Small intestine (tissue), 7 donors: ENCODE measurements around the gene ZNF526. TPM values are rescaled to one million over a fixed set of nuclear protein-coding genes. Genes with fewer than 3 reads are reported as not detected.

Experiments
- DNase-seq, 2 donors: peaks; one replicate each; pipeline versions ENCODE4 v3.0.0 to v3.0.0-alpha.2; 2013
- FAIRE-seq: peaks from 2 replicates; lab custom pipeline; 2012; peaks lifted over from hg19 to GRCh38; lab: Jason Lieb, UNC
- H3K27ac ChIP-seq, 3 donors: one replicate each; pipeline ENCODE4 v1.5.1; 2013; ENCODE audit warnings: low read length in 2 of 3, mild to moderate bottlenecking in 2 of 3, control low read depth in 1 of 3, inconsistent platforms in 1 of 3, low read depth in 1 of 3, moderate library complexity in 1 of 3
- H3K27me3 ChIP-seq, 3 donors: one replicate each; pipeline ENCODE4 v1.6.1; 2013; ENCODE audit warnings: low read length in 3 of 3, inconsistent platforms in 1 of 3; ENCODE audit not compliant: control insufficient read depth in 3 of 3, insufficient read depth in 3 of 3
- H3K36me3 ChIP-seq, 3 donors: one replicate each; pipeline ENCODE4 v1.6.1; 2013; ENCODE audit warnings: low read length in 3 of 3, inconsistent platforms in 1 of 3, low read depth in 1 of 3, mild to moderate bottlenecking in 1 of 3, moderate library complexity in 1 of 3; ENCODE audit not compliant: control insufficient read depth in 3 of 3, insufficient read depth in 2 of 3
- H3K4me1 ChIP-seq, 3 donors: one replicate each; pipeline ENCODE4 v1.6.1; 2013; ENCODE audit warnings: low read length in 2 of 3, inconsistent platforms in 1 of 3, low read depth in 1 of 3, mild to moderate bottlenecking in 1 of 3, moderate library complexity in 1 of 3; ENCODE audit not compliant: control insufficient read depth in 3 of 3, insufficient read depth in 2 of 3
- H3K4me3 ChIP-seq, 3 donors: one replicate each; pipeline ENCODE4 v1.5.1; 2013; ENCODE audit warnings: low read length in 3 of 3, control low read depth in 1 of 3, inconsistent platforms in 1 of 3, low read depth in 1 of 3, mild to moderate bottlenecking in 1 of 3, moderate library complexity in 1 of 3
- H3K9me3 ChIP-seq, 2 donors: one replicate each; pipeline ENCODE4 v1.6.1; 2013; ENCODE audit warnings: low read depth in 1 of 2, low read length in 1 of 2; ENCODE audit not compliant: control insufficient read depth in 2 of 2, insufficient read depth in 1 of 2
- WGBS, 3 donors: extraction: QIAGEN DNeasy Blood & Tissue Kit; methylation state at CpG; one replicate each; pipeline ENCODE4 v1.1.7; 2013; 5-methylcytosine and 5-hydroxymethylcytosine counted together
- polyA plus RNA-seq, 4 donors: library from polyadenylated mRNA; stranded (reverse) in 3 of 4; unstranded in 1 of 4; fragments of 200-250 nt in 3 of 4; fragments of 120-200 nt in 1 of 4; gene quantifications; one replicate each; pipeline versions ENCODE4 v1.2.1 to v1.2.3, GENCODE V29; 2013
- donor health status: healthy with polysubstance abuse.
- donor health status: control.
- donor health status: control.
- donor health status: Bipolar disorder and iron deficiency.
- donor health status: healthy.

ZNF526 gene
- polyA plus RNA-seq, 4 donors, result 3.2 to 11.3 (median 4.4) TPM

GRCh38 chr19:42206871-42207755 lies 13.0 kb upstream of the ZNF526 start:
- DNase-seq (peak in 1 of 2 donors; percentile 36), FAIRE-seq (no peak)
- Histone ChIP-seq H3K27me3 (no peaks in the 10 kb centered on the region), H3K27ac (peak overlapping the region in 1 of 3 donors; percentile 43), H3K4me3 (no peak overlapping the region), H3K9me3 (no peaks in the 10 kb centered on the region), H3K4me1 (no peaks in the 10 kb centered on the region), H3K36me3 (peaks cover 14 to 82% (median 34%) of the 10 kb centered on the region in 3 donors)
- 73 to 85% (median 80%) methylated on average over 14 of the region's 14 CpGs for WGBS, 3 donors

- H3K9me3 ChIP-seq, result no peaks in the 10 kb centered on the region
- peaks cover 14 to 82% (median 32%) of the 10 kb centered on the region in 3 donors for H3K36me3 ChIP-seq
- H3K4me1 ChIP-seq, result no peaks in the 10 kb centered on the region
- FAIRE-seq (no peak), DNase-seq (no peak)
- 69 to 87% (median 73%) methylated on average over 6 of the region's 6 CpGs for WGBS, 3 donors
- H3K27me3 ChIP-seq, result no peaks in the 10 kb centered on the region
- no peak overlapping the region for H3K27ac ChIP-seq
- H3K4me3 ChIP-seq, result no peak overlapping the region
Measured at GRCh38 chr19:42207767-42208271, 12.3 kb upstream of the ZNF526 start.

- FAIRE-seq, result no peak
Measured at GRCh38 chr19:42208612-42209011, 11.5 kb upstream of the ZNF526 start.

GRCh38 chr19:42212886-42213285 lies 7.2 kb upstream of the ZNF526 start:
- no peak overlapping the region for H3K4me3 ChIP-seq
- H3K36me3 ChIP-seq, result peaks cover 0 to 60% (median 12%) of the 10 kb centered on the region in 3 donors
- H3K9me3 ChIP-seq, result no peaks in the 10 kb centered on the region
- H3K4me1 ChIP-seq, result peaks cover 0 to 16% (median 3%) of the 10 kb centered on the region in 3 donors
- H3K27ac ChIP-seq, result no peak overlapping the region
- 57 to 78% (median 60%) methylated on average over 1 of the region's 1 CpG for WGBS, 3 donors
- H3K27me3 ChIP-seq, result no peaks in the 10 kb centered on the region
- DNase-seq, result peak in 1 of 2 donors; percentile 48
- no peak for FAIRE-seq

More at GRCh38 chr19:42208612-42209011, 11.5 kb upstream of the ZNF526 start:
- Histone ChIP-seq H3K4me1 (no peaks in the 10 kb centered on the region), H3K4me3 (no peak overlapping the region), H3K27ac (no peak overlapping the region), H3K36me3 (peaks cover 14 to 77% (median 29%) of the 10 kb centered on the region in 3 donors), H3K9me3 (no peaks in the 10 kb centered on the region), H3K27me3 (no peaks in the 10 kb centered on the region)
- DNase-seq, result no peak
- WGBS, 3 donors, result 92 to 94% (median 93%) methylated on average over 11 of the region's 11 CpGs

GRCh38 chr19:42214810-42215485 lies 5.2 kb upstream of the ZNF526 start:
- no peak overlapping the region for H3K4me3 ChIP-seq
- no peak overlapping the region for H3K27ac ChIP-seq
- peaks cover 0 to 41% (median under 1%) of the 10 kb centered on the region in 3 donors for H3K36me3 ChIP-seq
- H3K9me3 ChIP-seq, result no peaks in the 10 kb centered on the region
- DNase-seq (no peak), FAIRE-seq (no peak)
- no peaks in the 10 kb centered on the region for H3K27me3 ChIP-seq
- WGBS, 3 donors, result 65 to 74% (median 65%) methylated on average over 11 of the region's 11 CpGs
- peaks cover 6 to 28% (median 10%) of the 10 kb centered on the region in 3 donors for H3K4me1 ChIP-seq

- Histone ChIP-seq H3K4me3 (peak overlapping the region; percentile 68 to 89 (median 80)), H3K36me3 (peaks cover 0 to 32% (median 0%) of the 10 kb centered on the region in 3 donors), H3K4me1 (peaks cover 9 to 40% (median 12%) of the 10 kb centered on the region in 3 donors), H3K27me3 (no peaks in the 10 kb centered on the region), H3K9me3 (no peaks in the 10 kb centered on the region), H3K27ac (peak overlapping the region; percentile 49 to 92 (median 87))
- WGBS, 3 donors, result 0 to 2% (median 1%) methylated on average over 42 to 79 of the region's 79 CpGs
- peak; percentile 56 to 73 for DNase-seq
- no peak for FAIRE-seq
Measured at GRCh38 chr19:42216653-42217519, 3.2 kb upstream of the ZNF526 start.

GRCh38 chr19:42217520-42218437 lies 2.3 kb upstream of the ZNF526 start, which contains the start of gene DEDD2:
DEDD2 (minus strand) TSS chr19:42217677; CDS start chr19:42217007, 670 bp downstream.
- DNase-seq (peak; percentile 99), FAIRE-seq (no peak)
- Histone ChIP-seq H3K36me3 (peaks cover 0 to 28% (median 0%) of the 10 kb centered on the region in 3 donors), H3K27me3 (no peaks in the 10 kb centered on the region), H3K9me3 (no peaks in the 10 kb centered on the region), H3K4me1 (peaks cover 9 to 43% (median 12%) of the 10 kb centered on the region in 3 donors), H3K4me3 (peak within 1 kb of the TSS; percentile 68 to 89 (median 80)), H3K27ac (peak within 1 kb of the TSS; percentile 71 to 92 (median 87))
- 16 to 18% (median 18%) methylated on average over 55 to 57 of the region's 57 CpGs for WGBS, 3 donors
